B cell (primary cell): ENCODE measurements around the gene VAC14. TPM values are rescaled to one million over a fixed set of nuclear protein-coding genes. Genes with fewer than 3 reads are reported as not detected.

ENCODE experiments used
- ATAC-seq: fragments of 200-7000 bp; cut with Tn5 transposase; one replicate; pipeline ENCODE4 v1.10.0; 2021; ENCODE audit warnings: low read depth, mild to moderate bottlenecking, moderate number of reproducible peaks, moderate library complexity
- CTCF ChIA-PET: fragments of 350-600 bp; sonication (Branson Sonifier 250); formaldehyde crosslinking; loops from one replicate; lab custom pipeline; 2021; ENCODE audit warnings: antibody characterized with exemption, inconsistent platforms; lab: Charles Lee
- POLR2A ChIA-PET: fragments of 350-600 bp; sonication (Branson Sonifier 250); formaldehyde crosslinking; loops from one replicate; lab custom pipeline; 2021; ENCODE audit warnings: antibody characterized with exemption; lab: Charles Lee
- DNase-seq: peaks from one replicate; pipeline ENCODE4 v3.0.0; 2013
- H2AFZ ChIP-seq: 2 replicates; pipeline ENCODE4 v1.6.1; 2012; ENCODE audit warnings: mild to moderate bottlenecking, low read depth, low read length; ENCODE audit not compliant: insufficient read depth, poor library complexity, severe bottlenecking
- H3K27ac ChIP-seq, 2 donors: 1 replicate in 1 of 2; 2 replicates in 1 of 2; pipeline ENCODE4 v1.5.1; 2012 to 2013; ENCODE audit warnings: low read length in 2 of 2, mild to moderate bottlenecking in 2 of 2, moderate library complexity in 1 of 2
- H3K27me3 ChIP-seq, 4 experiments: fragments of 200-600 bp in 1 of 4; sonication (generic) in 1 of 4; replicated peaks in 1 of 4; 1 replicate in 2 of 4; 2 replicates in 2 of 4; pipeline versions ENCODE4 v1.6.1 to v1.7.0; 2013 to 2016; ENCODE audit warnings: low read length in 3 of 4, mild to moderate bottlenecking in 2 of 4, mixed read lengths in 1 of 4, moderate library complexity in 1 of 4; ENCODE audit not compliant: insufficient read depth in 4 of 4, control insufficient read depth in 3 of 4; ENCODE audit errors: control extremely low read depth in 1 of 4
- H3K36me3 ChIP-seq, 2 experiments: replicated peaks in 1 of 2; 1 replicate in 1 of 2; 2 replicates in 1 of 2; pipeline versions ENCODE4 v1.6.1 to v1.7.1; 2013; ENCODE audit warnings: low read length in 1 of 2; ENCODE audit not compliant: insufficient read depth in 2 of 2, control insufficient read depth in 1 of 2; ENCODE audit errors: control extremely low read depth in 1 of 2, extremely low read depth in 1 of 2
- H3K4me1 ChIP-seq, 2 donors: fragments of 200-600 bp in 1 of 2; sonication (generic) in 1 of 2; 1 replicate in 1 of 2; 2 replicates in 1 of 2; pipeline versions ENCODE4 v1.5.1 to v1.6.1; 2013 to 2017; ENCODE audit warnings: low read length in 2 of 2; ENCODE audit not compliant: control insufficient read depth in 2 of 2, insufficient read depth in 2 of 2
- H3K4me2 ChIP-seq: replicated peaks from 2 replicates; pipeline ENCODE3; 2012; ENCODE audit warnings: mild to moderate bottlenecking, low read depth, low read length; ENCODE audit not compliant: poor library complexity, severe bottlenecking
- H3K4me3 ChIP-seq, 5 experiments: fragments of 200-600 bp in 1 of 5; sonication (generic) in 1 of 5; 1 replicate in 3 of 5; 2 replicates in 2 of 5; pipeline versions ENCODE4 v1.5.1 to v1.7.0; 2011 to 2016; ENCODE audit warnings: low read length in 4 of 5, mild to moderate bottlenecking in 4 of 5, low read depth in 2 of 5, control low read depth in 1 of 5, moderate library complexity in 1 of 5; ENCODE audit not compliant: insufficient read depth in 1 of 5; ENCODE audit errors: control extremely low read depth in 1 of 5, extremely low read depth in 1 of 5
- H3K79me2 ChIP-seq: fragments of 200-600 bp; sonication (generic); one replicate; pipeline ENCODE4 v1.6.0; 2016; ENCODE audit warnings: low read length; ENCODE audit not compliant: control insufficient read depth, insufficient read depth
- H3K9ac ChIP-seq: fragments of 200-600 bp; sonication (generic); 2 replicates; pipeline ENCODE4 v1.6.1; 2017; ENCODE audit warnings: mild to moderate bottlenecking, low read length, moderate library complexity
- H3K9me3 ChIP-seq, 3 donors: one replicate each; pipeline versions ENCODE4 v1.6.1 to v1.7.1; 2013; ENCODE audit warnings: low read length in 2 of 3; ENCODE audit not compliant: control insufficient read depth in 2 of 3, insufficient read depth in 1 of 3; ENCODE audit errors: control extremely low read depth in 1 of 3
- H4K20me1 ChIP-seq: 2 replicates; pipeline ENCODE4 v1.6.0; 2012; ENCODE audit warnings: mild to moderate bottlenecking, low read length; ENCODE audit not compliant: insufficient read depth, control insufficient read depth, poor library complexity, severe bottlenecking
- H3K27ac Mint-ChIP-seq: one replicate; pipeline ENCODE4 v1.8.0; 2021; ENCODE audit warnings: mixed read lengths
- H3K27me3 Mint-ChIP-seq: one replicate; pipeline ENCODE4 v1.8.0; 2021; ENCODE audit warnings: mixed read lengths
- H3K4me1 Mint-ChIP-seq: one replicate; pipeline ENCODE4 v1.8.0; 2021; ENCODE audit warnings: mixed read lengths
- H3K4me3 Mint-ChIP-seq: one replicate; pipeline ENCODE4 v1.8.0; 2021; ENCODE audit warnings: mixed read lengths
- H3K9me3 Mint-ChIP-seq: one replicate; pipeline ENCODE4 v1.8.0; 2022; ENCODE audit warnings: mixed read lengths; ENCODE audit not compliant: insufficient read depth
- CTCF ChIP-seq: fragments of 200-600 bp; IDR thresholded peaks from one replicate; pipeline ENCODE4 v1.8.0; 2022; ENCODE audit warnings: antibody characterized with exemption, mild to moderate bottlenecking
- EZH2 ChIP-seq: IDR thresholded peaks from 2 replicates; pipeline ENCODE4 v1.6.1; 2012; ENCODE audit warnings: borderline replicate concordance, low read depth, mild to moderate bottlenecking, moderate library complexity, low read length; ENCODE audit not compliant: insufficient read depth, poor library complexity, severe bottlenecking
- WGBS: methylation state at CpG from one replicate; pipeline ENCODE4 v1.1.5; 2013; ENCODE audit warnings: missing lambda C conversion rate; ENCODE audit not compliant: insufficient coverage; 5-methylcytosine and 5-hydroxymethylcytosine counted together
- intact Hi-C: fragments of 100-400 bp; cut with micrococcal nuclease; formaldehyde crosslinking; loops from one replicate; pipeline ENCODE4 v1.10.0; 2022
- polyA plus RNA-seq: library from polyadenylated mRNA; depleted of rRNA; stranded (reverse); fragments of >200 nt; gene quantifications from 2 replicates; pipeline ENCODE4 v1.2.3, GENCODE V29; 2012
- total RNA-seq, 2 donors: library from RNA; stranded (reverse); fragments of 120-200 nt in 1 of 2; gene quantifications; 1 replicate in 1 of 2; 2 replicates in 1 of 2; pipeline versions ENCODE4 v1.2.3 to v1.2.4, GENCODE V29; 2013 to 2022

VAC14 gene
- total and polyA plus RNA-seq, 2 donors (not counting 1 experiment from before 2014, with no cell fraction given) = 42.6 to 64.7 TPM

DNA sequence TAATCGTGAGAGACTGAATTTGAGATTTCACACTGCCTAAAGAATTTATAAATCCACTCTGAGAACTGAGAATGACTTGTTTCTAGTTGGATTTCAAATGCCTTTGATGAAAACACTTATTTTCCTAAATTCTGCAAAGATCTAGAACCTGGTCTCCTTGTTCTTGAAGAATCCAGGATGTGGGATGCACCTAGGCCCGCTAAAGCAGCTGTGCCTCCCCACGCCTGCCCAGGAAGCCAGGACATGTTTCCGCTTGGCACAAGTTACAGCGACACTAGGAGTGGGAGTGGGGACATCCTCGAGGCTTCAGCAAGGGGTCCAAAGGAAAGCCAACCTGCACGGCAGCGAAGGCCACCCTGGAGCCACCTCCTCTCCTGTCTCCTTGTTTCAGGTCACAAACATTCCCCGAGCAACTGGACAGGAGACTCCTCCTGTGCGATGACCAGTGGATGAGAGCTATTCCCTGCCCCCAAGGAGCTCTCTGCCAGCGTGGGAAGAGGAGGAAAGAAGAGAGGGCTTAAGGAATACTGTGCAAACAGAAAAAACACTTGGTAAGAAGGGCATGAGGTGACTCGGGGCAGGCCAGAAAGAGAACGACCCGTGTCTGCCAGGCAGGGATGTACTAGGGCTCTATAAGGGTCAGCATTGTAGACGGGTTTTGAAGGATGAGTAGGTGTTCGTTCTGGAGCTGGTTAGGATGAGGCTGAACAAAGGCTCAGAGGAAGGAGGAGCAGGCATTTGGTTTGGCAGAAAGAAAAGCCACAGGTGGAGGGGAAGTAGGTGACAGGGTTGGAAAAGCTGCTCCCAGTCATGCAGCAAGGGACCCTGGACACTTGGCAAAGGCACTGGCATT is 11.1 kb downstream of the VAC14 start:
- DNase-seq (no peak), ATAC-seq (no peak)
- ChIA-PET CTCF (no interaction called here), POLR2A (no interaction called here)
- no peak for TF ChIP-seq CTCF
- no peak for TF ChIP-seq EZH2
- no peak overlapping the region for H3K4me3 Mint-ChIP-seq
- peaks cover 0 to 26% of the 10 kb centered on the region in 2 experiments for H3K36me3 ChIP-seq
- intact Hi-C loops = no loop called here
- H3K9me3 Mint-ChIP-seq = no peaks in the 10 kb centered on the region
- H3K79me2 ChIP-seq = peaks cover 74% of the 10 kb centered on the region
- H3K4me1 Mint-ChIP-seq = peaks cover 24% of the 10 kb centered on the region
- no peak overlapping the region for H3K9ac ChIP-seq
- H3K27ac Mint-ChIP-seq = peak overlapping the region; percentile 47
- H3K9me3 ChIP-seq = no peaks in the 10 kb centered on the region
- WGBS = 91% methylated on average over 12 of the region's 16 CpGs
- H4K20me1 ChIP-seq = peaks cover 76% of the 10 kb centered on the region
- no peak overlapping the region for H2AFZ ChIP-seq
- H3K27ac ChIP-seq = no peak overlapping the region
- H3K4me1 ChIP-seq = peaks cover 7 to 12% of the 10 kb centered on the region in 2 donors
- H3K4me3 ChIP-seq = no peak overlapping the region
- no peaks in the 10 kb centered on the region for H3K27me3 Mint-ChIP-seq
- no peak overlapping the region for H3K4me2 ChIP-seq
- no peaks in the 10 kb centered on the region for H3K27me3 ChIP-seq
